ENCODE data around the gene ING1.

DNA sequence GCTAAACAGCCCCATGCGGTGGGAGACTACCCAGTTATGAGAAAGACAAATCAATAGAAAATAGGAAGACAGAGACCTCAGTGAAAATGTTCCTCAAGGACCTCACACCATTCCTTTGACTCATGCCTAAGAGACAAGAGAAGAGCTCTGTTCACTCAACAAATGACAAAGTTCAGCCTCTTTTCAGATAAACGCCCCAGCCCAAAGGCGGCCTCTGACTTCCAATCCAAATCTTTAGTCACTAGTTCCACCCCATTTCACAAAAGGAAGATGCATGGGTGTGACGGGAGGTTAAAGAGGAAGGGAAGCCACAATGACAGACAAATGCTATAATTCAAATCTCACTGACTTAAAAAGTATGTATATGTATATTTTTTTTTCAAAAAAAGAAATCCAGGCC, 15.7 kb upstream of the ING1 start:
- TF ChIP-seq, protein P1, sequence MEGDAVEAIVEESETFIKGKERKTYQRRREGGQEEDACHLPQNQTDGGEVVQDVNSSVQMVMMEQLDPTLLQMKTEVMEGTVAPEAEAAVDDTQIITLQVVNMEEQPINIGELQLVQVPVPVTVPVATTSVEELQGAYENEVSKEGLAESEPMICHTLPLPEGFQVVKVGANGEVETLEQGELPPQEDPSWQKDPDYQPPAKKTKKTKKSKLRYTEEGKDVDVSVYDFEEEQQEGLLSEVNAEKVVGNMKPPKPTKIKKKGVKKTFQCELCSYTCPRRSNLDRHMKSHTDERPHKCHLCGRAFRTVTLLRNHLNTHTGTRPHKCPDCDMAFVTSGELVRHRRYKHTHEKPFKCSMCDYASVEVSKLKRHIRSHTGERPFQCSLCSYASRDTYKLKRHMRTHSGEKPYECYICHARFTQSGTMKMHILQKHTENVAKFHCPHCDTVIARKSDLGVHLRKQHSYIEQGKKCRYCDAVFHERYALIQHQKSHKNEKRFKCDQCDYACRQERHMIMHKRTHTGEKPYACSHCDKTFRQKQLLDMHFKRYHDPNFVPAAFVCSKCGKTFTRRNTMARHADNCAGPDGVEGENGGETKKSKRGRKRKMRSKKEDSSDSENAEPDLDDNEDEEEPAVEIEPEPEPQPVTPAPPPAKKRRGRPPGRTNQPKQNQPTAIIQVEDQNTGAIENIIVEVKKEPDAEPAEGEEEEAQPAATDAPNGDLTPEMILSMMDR (IDR thresholded peaks at IDR 0.05; ENCODE audit: low read depth, low read length): no peak
- TF ChIP-seq EZH2phosphoT487 (IDR thresholded peaks at IDR 0.05; ENCODE audit: low read depth): no peak

Data from OCI-LY3 (cell line).